ENCODE measurements around the gene LRRC2. TPM values are rescaled to one million over a fixed set of nuclear protein-coding genes. Genes with fewer than 3 reads are reported as not detected.

LRRC2 gene
- total and polyA plus RNA-seq, 9 of the 15 experiments (the other 6 are each of a cell fraction or from before 2014, with no cell fraction given) = 0.01 to 0.04 (median 0.03) TPM; not detected in 5

DNA sequence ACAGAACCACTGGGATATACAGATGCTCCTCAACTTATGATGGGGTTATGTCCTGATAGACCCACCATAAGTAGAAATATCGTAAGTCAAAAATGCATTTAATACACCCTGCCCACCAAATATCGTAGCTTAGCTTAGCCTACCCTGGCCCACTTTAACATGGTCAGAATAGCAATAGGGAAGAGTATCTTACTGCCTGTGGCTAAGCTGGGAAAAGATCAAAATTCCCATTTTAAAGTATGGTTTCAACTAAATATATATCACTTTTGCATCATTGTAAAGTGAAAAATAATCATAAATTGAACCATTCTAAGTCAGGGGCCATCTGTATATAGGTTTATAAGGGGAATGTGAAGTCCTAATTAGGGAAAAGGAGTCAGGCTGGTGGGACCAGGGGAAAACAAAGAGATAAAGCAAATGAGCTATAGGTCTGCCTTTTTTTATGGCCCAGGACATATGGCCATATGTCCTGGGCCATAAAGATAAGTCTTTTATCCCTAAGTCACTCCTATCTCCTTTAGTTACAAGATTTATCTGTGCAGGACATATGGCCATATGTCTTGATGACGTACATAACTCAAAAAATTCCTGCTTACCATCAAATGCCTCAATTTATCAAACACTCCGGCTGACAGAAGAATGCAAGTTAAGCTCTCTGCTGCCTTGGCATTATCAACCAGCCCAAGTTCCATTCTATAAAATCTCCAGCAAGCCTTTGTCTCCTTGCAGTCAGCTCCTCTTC lies 57.1 kb downstream of the LRRC2 start (continued):
- TF ChIP-seq SIN3A (IDR thresholded peaks at IDR 0.05; ENCODE audit: borderline replicate concordance in 2 of 2, control insufficient read depth in 1 of 2, low read depth in 2 of 2, low read length in 2 of 2) (no peak), ELF2 (CRISPR knock-in tag; IDR thresholded peaks at IDR 0.05) (no peak), ZNF76 (CRISPR knock-in tag; IDR thresholded peaks at IDR 0.05; ENCODE audit: borderline replicate concordance) (peak; percentile 68; the same call in 1 of the 2 replicates), HCFC1 (IDR thresholded peaks at IDR 0.05; ENCODE audit: low read depth, low read length) (peak; percentile 27; the same call in 1 of the 2 replicates), PHTF2 (CRISPR knock-in tag; IDR thresholded peaks at IDR 0.05) (no peak), DACH1 (IDR thresholded peaks at IDR 0.05; ENCODE audit: partially characterized antibody) (peak; percentile 92), ZNF174 (CRISPR knock-in tag; IDR thresholded peaks at IDR 0.05) (no peak), LEF1 (IDR thresholded peaks at IDR 0.05) (peak; percentile 99), RAD21 (CRISPR knock-in tag; conservative IDR thresholded peaks at IDR 0.05 in 1 of 2, IDR thresholded peaks at IDR 0.05 in 1 of 2) (0 out of 4 replicates have a peak, but pooled peaks of 1 of the 2 experiments have one; percentile 9), NCOA4 (IDR thresholded peaks at IDR 0.05; ENCODE audit: partially characterized antibody) (peak; percentile 96), MCM5 (IDR thresholded peaks at IDR 0.05; ENCODE audit: low read depth) (no peak), ZNF121 (CRISPR knock-in tag; conservative IDR thresholded peaks at IDR 0.05) (no peak), RBM34 (IDR thresholded peaks at IDR 0.05; ENCODE audit: borderline replicate concordance, insufficient read depth, low read length) (no peak)
- TF ChIP-seq, protein P1, sequence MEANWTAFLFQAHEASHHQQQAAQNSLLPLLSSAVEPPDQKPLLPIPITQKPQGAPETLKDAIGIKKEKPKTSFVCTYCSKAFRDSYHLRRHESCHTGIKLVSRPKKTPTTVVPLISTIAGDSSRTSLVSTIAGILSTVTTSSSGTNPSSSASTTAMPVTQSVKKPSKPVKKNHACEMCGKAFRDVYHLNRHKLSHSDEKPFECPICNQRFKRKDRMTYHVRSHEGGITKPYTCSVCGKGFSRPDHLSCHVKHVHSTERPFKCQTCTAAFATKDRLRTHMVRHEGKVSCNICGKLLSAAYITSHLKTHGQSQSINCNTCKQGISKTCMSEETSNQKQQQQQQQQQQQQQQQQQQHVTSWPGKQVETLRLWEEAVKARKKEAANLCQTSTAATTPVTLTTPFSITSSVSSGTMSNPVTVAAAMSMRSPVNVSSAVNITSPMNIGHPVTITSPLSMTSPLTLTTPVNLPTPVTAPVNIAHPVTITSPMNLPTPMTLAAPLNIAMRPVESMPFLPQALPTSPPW (CRISPR knock-in tag; IDR thresholded peaks at IDR 0.05) = peak; percentile 72
- TF ChIP-seq, protein P2, sequence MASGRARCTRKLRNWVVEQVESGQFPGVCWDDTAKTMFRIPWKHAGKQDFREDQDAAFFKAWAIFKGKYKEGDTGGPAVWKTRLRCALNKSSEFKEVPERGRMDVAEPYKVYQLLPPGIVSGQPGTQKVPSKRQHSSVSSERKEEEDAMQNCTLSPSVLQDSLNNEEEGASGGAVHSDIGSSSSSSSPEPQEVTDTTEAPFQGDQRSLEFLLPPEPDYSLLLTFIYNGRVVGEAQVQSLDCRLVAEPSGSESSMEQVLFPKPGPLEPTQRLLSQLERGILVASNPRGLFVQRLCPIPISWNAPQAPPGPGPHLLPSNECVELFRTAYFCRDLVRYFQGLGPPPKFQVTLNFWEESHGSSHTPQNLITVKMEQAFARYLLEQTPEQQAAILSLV (tag; IDR thresholded peaks at IDR 0.05) = no peak
- TF ChIP-seq, protein P3, sequence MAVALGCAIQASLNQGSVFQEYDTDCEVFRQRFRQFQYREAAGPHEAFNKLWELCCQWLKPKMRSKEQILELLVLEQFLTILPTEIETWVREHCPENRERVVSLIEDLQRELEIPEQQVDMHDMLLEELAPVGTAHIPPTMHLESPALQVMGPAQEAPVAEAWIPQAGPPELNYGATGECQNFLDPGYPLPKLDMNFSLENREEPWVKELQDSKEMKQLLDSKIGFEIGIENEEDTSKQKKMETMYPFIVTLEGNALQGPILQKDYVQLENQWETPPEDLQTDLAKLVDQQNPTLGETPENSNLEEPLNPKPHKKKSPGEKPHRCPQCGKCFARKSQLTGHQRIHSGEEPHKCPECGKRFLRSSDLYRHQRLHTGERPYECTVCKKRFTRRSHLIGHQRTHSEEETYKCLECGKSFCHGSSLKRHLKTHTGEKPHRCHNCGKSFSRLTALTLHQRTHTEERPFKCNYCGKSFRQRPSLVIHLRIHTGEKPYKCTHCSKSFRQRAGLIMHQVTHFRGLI (CRISPR knock-in tag; IDR thresholded peaks at IDR 0.05) = no peak; the same call in 1 of the 2 replicates
- TF ChIP-seq, protein P4, sequence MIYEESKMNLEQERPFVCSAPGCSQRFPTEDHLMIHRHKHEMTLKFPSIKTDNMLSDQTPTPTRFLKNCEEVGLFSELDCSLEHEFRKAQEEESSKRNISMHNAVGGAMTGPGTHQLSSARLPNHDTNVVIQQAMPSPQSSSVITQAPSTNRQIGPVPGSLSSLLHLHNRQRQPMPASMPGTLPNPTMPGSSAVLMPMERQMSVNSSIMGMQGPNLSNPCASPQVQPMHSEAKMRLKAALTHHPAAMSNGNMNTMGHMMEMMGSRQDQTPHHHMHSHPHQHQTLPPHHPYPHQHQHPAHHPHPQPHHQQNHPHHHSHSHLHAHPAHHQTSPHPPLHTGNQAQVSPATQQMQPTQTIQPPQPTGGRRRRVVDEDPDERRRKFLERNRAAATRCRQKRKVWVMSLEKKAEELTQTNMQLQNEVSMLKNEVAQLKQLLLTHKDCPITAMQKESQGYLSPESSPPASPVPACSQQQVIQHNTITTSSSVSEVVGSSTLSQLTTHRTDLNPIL (CRISPR knock-in tag; IDR thresholded peaks at IDR 0.05) = no peak
- TF ChIP-seq, protein P5, sequence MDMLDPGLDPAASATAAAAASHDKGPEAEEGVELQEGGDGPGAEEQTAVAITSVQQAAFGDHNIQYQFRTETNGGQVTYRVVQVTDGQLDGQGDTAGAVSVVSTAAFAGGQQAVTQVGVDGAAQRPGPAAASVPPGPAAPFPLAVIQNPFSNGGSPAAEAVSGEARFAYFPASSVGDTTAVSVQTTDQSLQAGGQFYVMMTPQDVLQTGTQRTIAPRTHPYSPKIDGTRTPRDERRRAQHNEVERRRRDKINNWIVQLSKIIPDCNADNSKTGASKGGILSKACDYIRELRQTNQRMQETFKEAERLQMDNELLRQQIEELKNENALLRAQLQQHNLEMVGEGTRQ (CRISPR knock-in tag; IDR thresholded peaks at IDR 0.05) = no peak
- TF ChIP-seq, protein P6, sequence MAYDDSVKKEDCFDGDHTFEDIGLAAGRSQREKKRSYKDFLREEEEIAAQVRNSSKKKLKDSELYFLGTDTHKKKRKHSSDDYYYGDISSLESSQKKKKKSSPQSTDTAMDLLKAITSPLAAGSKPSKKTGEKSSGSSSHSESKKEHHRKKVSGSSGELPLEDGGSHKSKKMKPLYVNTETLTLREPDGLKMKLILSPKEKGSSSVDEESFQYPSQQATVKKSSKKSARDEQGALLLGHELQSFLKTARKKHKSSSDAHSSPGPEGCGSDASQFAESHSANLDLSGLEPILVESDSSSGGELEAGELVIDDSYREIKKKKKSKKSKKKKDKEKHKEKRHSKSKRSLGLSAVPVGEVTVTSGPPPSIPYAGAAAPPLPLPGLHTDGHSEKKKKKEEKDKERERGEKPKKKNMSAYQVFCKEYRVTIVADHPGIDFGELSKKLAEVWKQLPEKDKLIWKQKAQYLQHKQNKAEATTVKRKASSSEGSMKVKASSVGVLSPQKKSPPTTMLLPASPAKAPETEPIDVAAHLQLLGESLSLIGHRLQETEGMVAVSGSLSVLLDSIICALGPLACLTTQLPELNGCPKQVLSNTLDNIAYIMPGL (CRISPR knock-in tag; IDR thresholded peaks at IDR 0.05) = no peak
